Esophagus muscularis mucosa (tissue), 4 donors: Measurements from ENCODE around the gene TSPAN2. TPM values are rescaled to one million over a fixed set of nuclear protein-coding genes. Genes with fewer than 3 reads are reported as not detected.

Experiments
- DNase-seq: peaks from one replicate; pipeline ENCODE4 v3.0.0-alpha.2; 2017; ENCODE audit errors: extremely low spot score
- H3K27ac ChIP-seq, 4 donors: fragments of 200-600 bp; sonication (generic); replicated peaks in 1 of 4; 1 replicate in 3 of 4; 2 replicates in 1 of 4; pipeline ENCODE4 v1.5.1; 2016 to 2019; ENCODE audit warnings: mild to moderate bottlenecking in 1 of 4
- H3K27me3 ChIP-seq, 4 donors: fragments of 200-600 bp; sonication (generic); one replicate each; pipeline versions ENCODE4 v1.5.1 to v1.6.0; 2016 to 2019
- H3K36me3 ChIP-seq, 4 donors: fragments of 200-600 bp; sonication (generic); one replicate each; pipeline ENCODE4 v1.5.1; 2016 to 2019
- H3K4me1 ChIP-seq, 4 donors: fragments of 200-600 bp; sonication (generic); one replicate each; pipeline ENCODE4 v1.5.1; 2016 to 2019
- H3K4me3 ChIP-seq, 4 donors: fragments of 200-600 bp; sonication (generic); 1 replicate in 2 of 4; 2 replicates in 2 of 4; pipeline ENCODE4 v1.5.1; 2016 to 2019; ENCODE audit warnings: mild to moderate bottlenecking in 4 of 4, moderate library complexity in 1 of 4
- H3K9me3 ChIP-seq, 4 donors: fragments of 200-600 bp; sonication (generic); 1 replicate in 3 of 4; 2 replicates in 1 of 4; pipeline ENCODE4 v1.5.1; 2016 to 2019
- EP300 ChIP-seq: sonication (generic); formaldehyde crosslinking; IDR thresholded peaks from one replicate; pipeline ENCODE4 v1.6.1; 2017; ENCODE audit warnings: antibody characterized with exemption
- POLR2A ChIP-seq: fragments of 450-650 bp; IDR thresholded peaks from one replicate; pipeline ENCODE4 v1.6.1; 2017; ENCODE audit warnings: antibody characterized with exemption, moderate library complexity, mild to moderate bottlenecking, low read depth
- POLR2AphosphoS5 ChIP-seq, 2 donors: sonication (generic); formaldehyde crosslinking; IDR thresholded peaks; one replicate each; pipeline ENCODE4 v1.6.1; 2017; ENCODE audit warnings: antibody characterized with exemption in 2 of 2
- WGBS: methylation state at CpG from one replicate; pipeline ENCODE4 v1.1.5; 2018; 5-methylcytosine and 5-hydroxymethylcytosine counted together
- intact Hi-C: fragments of 100-400 bp; cut with DNase I; formaldehyde crosslinking; loops from one replicate; pipeline ENCODE4 v1.15.1; 2023
- total RNA-seq, 4 donors: library from RNA; depleted of rRNA; stranded (reverse); fragments of >200 nt; gene quantifications; one replicate each; pipeline versions ENCODE4 v1.1.0 to v1.2.1, GENCODE V29; 2016
- TF ChIP-seq, protein P1 (sequence below), 3 experiments: fragments of 200-600 bp in 2 of 3; fragments of 450-650 bp in 1 of 3; sonication (generic) in 2 of 3; IDR thresholded peaks; one replicate each; pipeline ENCODE4 v1.5.1; 2017 to 2019; ENCODE audit warnings: antibody characterized with exemption in 3 of 3, mild to moderate bottlenecking in 2 of 3, moderate library complexity in 1 of 3

The TSPAN2 gene
- total RNA-seq, 4 donors from 2014 or later = 35.8 to 70.2 (median 66.7) TPM

DNA sequence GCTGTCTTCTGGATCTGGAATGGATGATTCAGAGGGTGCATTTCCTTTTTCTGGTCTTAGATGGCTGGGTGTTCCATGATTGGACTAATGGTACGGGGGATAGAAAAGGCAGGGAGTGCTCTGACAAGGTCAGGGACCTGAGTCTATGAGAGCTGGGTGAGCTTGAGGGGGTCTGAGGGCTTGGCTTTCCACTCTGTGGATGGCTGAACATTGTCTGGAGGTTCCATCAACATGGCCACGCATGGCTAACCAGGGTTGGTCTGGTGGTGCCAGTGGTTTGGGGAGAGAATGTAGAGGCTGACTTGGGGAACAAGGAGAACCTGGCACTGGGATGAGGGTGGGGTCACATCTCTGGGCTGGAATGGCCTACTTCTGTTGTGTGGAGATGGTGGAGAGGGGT is 41.5 kb upstream of the TSPAN2 start:
- intact Hi-C loops = loop anchor here (10.0 kb wide), 1 partner anchor 634 kb away; the partner anchor contains the start of gene CASQ2
- Histone ChIP-seq H3K4me3 (no peak overlapping the region), H3K27me3 (no peaks in the 10 kb centered on the region), H3K9me3 (no peaks in the 10 kb centered on the region), H3K27ac (no peak overlapping the region), H3K4me1 (peaks cover 10 to 16% (median 14%) of the 10 kb centered on the region in 4 donors), H3K36me3 (no peaks in the 10 kb centered on the region)
- TF ChIP-seq EP300 (no peak), POLR2AphosphoS5 (IDR thresholded peaks at IDR 0.05) (no peak), POLR2A (no peak)
- TF ChIP-seq, protein P1, sequence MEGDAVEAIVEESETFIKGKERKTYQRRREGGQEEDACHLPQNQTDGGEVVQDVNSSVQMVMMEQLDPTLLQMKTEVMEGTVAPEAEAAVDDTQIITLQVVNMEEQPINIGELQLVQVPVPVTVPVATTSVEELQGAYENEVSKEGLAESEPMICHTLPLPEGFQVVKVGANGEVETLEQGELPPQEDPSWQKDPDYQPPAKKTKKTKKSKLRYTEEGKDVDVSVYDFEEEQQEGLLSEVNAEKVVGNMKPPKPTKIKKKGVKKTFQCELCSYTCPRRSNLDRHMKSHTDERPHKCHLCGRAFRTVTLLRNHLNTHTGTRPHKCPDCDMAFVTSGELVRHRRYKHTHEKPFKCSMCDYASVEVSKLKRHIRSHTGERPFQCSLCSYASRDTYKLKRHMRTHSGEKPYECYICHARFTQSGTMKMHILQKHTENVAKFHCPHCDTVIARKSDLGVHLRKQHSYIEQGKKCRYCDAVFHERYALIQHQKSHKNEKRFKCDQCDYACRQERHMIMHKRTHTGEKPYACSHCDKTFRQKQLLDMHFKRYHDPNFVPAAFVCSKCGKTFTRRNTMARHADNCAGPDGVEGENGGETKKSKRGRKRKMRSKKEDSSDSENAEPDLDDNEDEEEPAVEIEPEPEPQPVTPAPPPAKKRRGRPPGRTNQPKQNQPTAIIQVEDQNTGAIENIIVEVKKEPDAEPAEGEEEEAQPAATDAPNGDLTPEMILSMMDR (IDR thresholded peaks at IDR 0.05) = no peak
- 96% methylated on average over 2 of the region's 2 CpGs for WGBS
- DNase-seq = no peak

DNA sequence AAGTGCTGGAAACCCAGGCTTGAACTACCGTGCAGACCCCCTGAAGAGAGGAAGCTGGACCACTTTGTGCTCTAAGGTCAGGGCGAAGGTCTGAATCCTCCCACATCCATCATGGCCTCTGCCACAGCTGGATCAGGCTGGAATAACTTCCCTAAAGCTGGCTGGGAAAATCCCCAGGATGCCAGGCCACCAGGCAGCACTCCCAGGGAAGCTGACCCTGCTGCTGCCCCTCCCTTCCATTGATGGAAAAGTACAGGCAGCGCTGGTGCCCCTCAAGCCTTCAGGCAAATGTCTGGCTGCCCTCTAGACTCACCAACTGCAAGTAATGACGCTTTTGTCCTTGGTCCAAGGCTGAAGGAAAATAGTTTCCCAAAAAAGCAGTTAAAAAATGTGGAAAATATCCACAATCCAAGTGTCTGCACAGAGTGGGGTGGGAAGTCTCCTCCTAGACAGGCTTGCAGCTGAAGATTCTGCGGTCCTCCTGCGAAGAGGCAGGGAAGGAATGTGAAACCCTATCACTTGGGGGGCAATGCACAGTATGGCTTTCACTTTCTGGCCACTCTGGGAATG is 39.9 kb upstream of the TSPAN2 start:
- Histone ChIP-seq H3K4me3 (no peak overlapping the region), H3K36me3 (no peaks in the 10 kb centered on the region), H3K27ac (no peak overlapping the region), H3K9me3 (no peaks in the 10 kb centered on the region), H3K4me1 (peaks cover 0 to 2% (median under 1%) of the 10 kb centered on the region in 4 donors), H3K27me3 (no peaks in the 10 kb centered on the region)
- intact Hi-C loops = no loop called here
- TF ChIP-seq, protein P1 (IDR thresholded peaks at IDR 0.05) = no peak
- TF ChIP-seq POLR2A = no peak
- TF ChIP-seq EP300 = no peak
- TF ChIP-seq POLR2AphosphoS5 (IDR thresholded peaks at IDR 0.05) = no peak
- 87% methylated on average over 6 of the region's 6 CpGs for WGBS
- DNase-seq = no peak

DNA sequence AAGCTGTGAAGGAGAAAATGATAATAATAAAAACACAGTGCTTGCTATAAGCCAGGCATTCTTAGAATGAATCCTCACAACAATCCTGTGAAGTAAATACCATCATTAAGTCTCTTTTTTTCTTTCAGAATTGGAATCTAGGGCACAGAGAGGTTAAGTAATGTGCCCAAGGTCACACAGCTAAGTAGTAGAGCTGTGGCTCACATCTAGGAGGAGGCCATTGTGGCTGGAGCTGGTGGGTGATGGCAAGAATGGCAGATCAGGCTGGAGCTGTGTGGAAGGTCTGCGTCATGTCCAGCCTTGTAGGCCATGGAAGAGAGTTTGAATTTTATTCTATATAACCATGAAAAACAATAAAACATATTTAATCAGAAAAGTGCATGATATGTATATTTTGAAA is 38.2 kb upstream of the TSPAN2 start:
- Histone ChIP-seq H3K9me3 (peaks cover 0 to 10% (median 1%) of the 10 kb centered on the region in 4 donors), H3K27me3 (no peaks in the 10 kb centered on the region), H3K27ac (no peak overlapping the region), H3K4me1 (no peaks in the 10 kb centered on the region), H3K4me3 (no peak overlapping the region), H3K36me3 (no peaks in the 10 kb centered on the region)
- intact Hi-C loops = no loop called here
- 93% methylated on average over 1 of the region's 1 CpG for WGBS
- TF ChIP-seq POLR2AphosphoS5 (IDR thresholded peaks at IDR 0.05) (no peak), EP300 (no peak), POLR2A (no peak)
- TF ChIP-seq, protein P1 (IDR thresholded peaks at IDR 0.05) = no peak
- DNase-seq = no peak

DNA sequence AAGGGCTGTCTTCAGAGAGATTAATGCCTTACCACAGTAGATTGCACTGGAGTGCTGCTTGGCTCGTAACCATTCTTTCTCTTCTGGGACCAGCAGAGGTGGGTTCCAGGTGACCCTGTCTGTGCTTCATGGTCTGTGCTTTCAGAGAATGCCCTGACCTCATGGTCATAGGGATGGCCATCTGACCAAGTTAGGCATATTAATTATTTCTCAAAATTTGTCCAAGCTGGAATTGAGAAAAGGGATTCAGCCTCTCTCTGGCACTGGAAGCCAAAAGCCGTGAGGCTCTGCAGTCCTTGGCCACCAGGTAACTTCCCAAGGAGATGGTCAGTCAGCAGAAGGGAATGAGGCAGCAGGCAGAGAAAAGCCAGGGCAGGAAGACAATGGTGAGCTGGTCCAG is 37.2 kb upstream of the TSPAN2 start:
- 86% methylated on average over 2 of the region's 2 CpGs for WGBS
- no peaks in the 10 kb centered on the region for H3K36me3 ChIP-seq
- TF ChIP-seq EP300 (no peak), POLR2A (no peak), POLR2AphosphoS5 (IDR thresholded peaks at IDR 0.05) (no peak)
- TF ChIP-seq, protein P1 (IDR thresholded peaks at IDR 0.05) = no peak
- no peak overlapping the region for H3K27ac ChIP-seq
- no peak overlapping the region for H3K4me3 ChIP-seq
- no peak for DNase-seq
- H3K27me3 ChIP-seq = no peaks in the 10 kb centered on the region
- H3K9me3 ChIP-seq = peaks cover 0 to 20% (median 11%) of the 10 kb centered on the region in 4 donors
- no peaks in the 10 kb centered on the region for H3K4me1 ChIP-seq
- intact Hi-C loops = no loop called here

DNA sequence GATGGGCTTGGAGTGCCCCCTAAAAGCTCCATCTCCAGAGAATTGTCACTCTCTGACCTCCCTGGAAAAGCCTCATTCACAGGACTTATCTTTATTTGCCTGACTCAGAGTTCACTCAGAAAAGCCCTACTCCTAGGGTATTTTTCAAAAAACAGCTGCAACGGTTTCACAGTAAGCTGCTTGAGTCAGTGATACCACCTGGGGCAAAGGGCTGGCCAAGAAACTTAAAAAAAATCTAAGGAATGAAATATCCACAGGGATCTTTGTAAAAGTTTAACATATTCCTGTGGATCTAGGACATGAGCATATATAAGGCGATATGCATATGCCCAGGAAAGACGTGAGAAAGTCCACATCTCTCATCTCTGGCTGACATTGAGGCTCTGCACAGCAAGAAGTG is 33.8 kb upstream of the TSPAN2 start:
- no peak for DNase-seq
- peaks cover 0 to 27% (median 18%) of the 10 kb centered on the region in 4 donors for H3K9me3 ChIP-seq
- H3K4me3 ChIP-seq = no peak overlapping the region
- TF ChIP-seq POLR2A (no peak), POLR2AphosphoS5 (IDR thresholded peaks at IDR 0.05) (no peak), EP300 (no peak)
- TF ChIP-seq, protein P1 (IDR thresholded peaks at IDR 0.05) = no peak
- 84% methylated on average over 3 of the region's 3 CpGs for WGBS
- H3K27me3 ChIP-seq = no peaks in the 10 kb centered on the region
- no peaks in the 10 kb centered on the region for H3K36me3 ChIP-seq
- no peaks in the 10 kb centered on the region for H3K4me1 ChIP-seq
- H3K27ac ChIP-seq = no peak overlapping the region
- intact Hi-C loops = no loop called here
